Body of pancreas (tissue), 4 donors: ENCODE measurements around the gene TGM1.

Source experiments
- POLR2A ChIP-seq, 3 donors: fragments of 450-650 bp; IDR thresholded peaks; one replicate each; pipeline ENCODE4 v1.6.1; 2016; ENCODE audit warnings: antibody characterized with exemption in 3 of 3, mild to moderate bottlenecking in 2 of 3
- TF ChIP-seq, protein P1 (sequence below), 7 experiments: fragments of 450-650 bp in 4 of 7; fragments of 200-600 bp in 3 of 7; sonication (generic) in 3 of 7; IDR thresholded peaks; one replicate each; pipeline ENCODE4 v1.5.1; 2016 to 2019; ENCODE audit warnings: antibody characterized with exemption in 7 of 7

GRCh38 chr14:24308342-24309124 is 45.6 kb upstream of the TGM1 start:
- TF ChIP-seq, protein P1, sequence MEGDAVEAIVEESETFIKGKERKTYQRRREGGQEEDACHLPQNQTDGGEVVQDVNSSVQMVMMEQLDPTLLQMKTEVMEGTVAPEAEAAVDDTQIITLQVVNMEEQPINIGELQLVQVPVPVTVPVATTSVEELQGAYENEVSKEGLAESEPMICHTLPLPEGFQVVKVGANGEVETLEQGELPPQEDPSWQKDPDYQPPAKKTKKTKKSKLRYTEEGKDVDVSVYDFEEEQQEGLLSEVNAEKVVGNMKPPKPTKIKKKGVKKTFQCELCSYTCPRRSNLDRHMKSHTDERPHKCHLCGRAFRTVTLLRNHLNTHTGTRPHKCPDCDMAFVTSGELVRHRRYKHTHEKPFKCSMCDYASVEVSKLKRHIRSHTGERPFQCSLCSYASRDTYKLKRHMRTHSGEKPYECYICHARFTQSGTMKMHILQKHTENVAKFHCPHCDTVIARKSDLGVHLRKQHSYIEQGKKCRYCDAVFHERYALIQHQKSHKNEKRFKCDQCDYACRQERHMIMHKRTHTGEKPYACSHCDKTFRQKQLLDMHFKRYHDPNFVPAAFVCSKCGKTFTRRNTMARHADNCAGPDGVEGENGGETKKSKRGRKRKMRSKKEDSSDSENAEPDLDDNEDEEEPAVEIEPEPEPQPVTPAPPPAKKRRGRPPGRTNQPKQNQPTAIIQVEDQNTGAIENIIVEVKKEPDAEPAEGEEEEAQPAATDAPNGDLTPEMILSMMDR (IDR thresholded peaks at IDR 0.05), result no peak
- TF ChIP-seq POLR2A (IDR thresholded peaks at IDR 0.05), result no peak
